Measurements from ENCODE around the gene GPRC5D. TPM values are rescaled to one million over a fixed set of nuclear protein-coding genes. Genes with fewer than 3 reads are reported as not detected.

The GPRC5D gene
- total and polyA plus RNA-seq, 9 of the 15 experiments (the other 6 are each of a cell fraction or from before 2014, with no cell fraction given) = 1.0 to 1.1 TPM; not detected in 7

GRCh38 chr12:12965836-12966235 is 13.9 kb upstream of the GPRC5D start (continued):
- no peak for TF ChIP-seq BRF2 (IDR thresholded peaks at IDR 0.05; ENCODE audit: borderline replicate concordance, insufficient read depth, insufficient read length)
- no peak for TF ChIP-seq MLX (CRISPR knock-in tag; conservative IDR thresholded peaks at IDR 0.05)
- TF ChIP-seq SNAPC5 (CRISPR knock-in tag; IDR thresholded peaks at IDR 0.05) = no peak
- TF ChIP-seq NKRF (IDR thresholded peaks at IDR 0.05; ENCODE audit: borderline replicate concordance) = no peak

- H3K79me2 ChIP-seq (ENCODE audit: control insufficient read depth, insufficient read depth, low read length) = no peaks in the 10 kb centered on the region
- no peak overlapping the region for H3K4me2 ChIP-seq (ENCODE audit: insufficient read depth, low read length)
- H2AFZ ChIP-seq (ENCODE audit: low read depth, low read length) = no peak overlapping the region
- H3K36me3 ChIP-seq (ENCODE audit: control insufficient read depth, insufficient read depth, low read length) = no peaks in the 10 kb centered on the region
- ATAC-seq (no peak), DNase-seq (ENCODE audit: extremely low read depth in 1 of 4, low spot score in 3 of 4) (no peak), FAIRE-seq (no peak)
- H3K9me3 ChIP-seq (replicated peaks; ENCODE audit: control insufficient read depth, insufficient read depth, low read depth, low read length) = no peaks in the 10 kb centered on the region
- intact Hi-C loops (cut with micrococcal nuclease) = no loop called here
- H3K4me1 ChIP-seq (replicated peaks in 1 of 2; ENCODE audit: control insufficient read depth in 2 of 2, insufficient read depth in 2 of 2, low read length in 2 of 2) = no peaks in the 10 kb centered on the region
- in situ Hi-C loops (cut with MboI) = no loop called here
- H3K27me3 ChIP-seq (ENCODE audit: control insufficient read depth in 2 of 2, insufficient read depth in 2 of 2, low read length in 2 of 2) = no peaks in the 10 kb centered on the region
- no peaks in the 10 kb centered on the region for H4K20me1 ChIP-seq (replicated peaks; ENCODE audit: control insufficient read depth, insufficient read depth, low read length)
- ChIA-PET CTCF (ENCODE audit: low intra/inter-chr PET ratio) (no interaction called here), POLR2A (no interaction called here)
- H3K4me3 ChIP-seq = no peak overlapping the region
- no peaks in the 10 kb centered on the region for H3K9me1 ChIP-seq (ENCODE audit: control insufficient read depth, insufficient read depth, low read length)
- 57% methylated on average over 4 of the region's 4 CpGs for WGBS (ENCODE audit: insufficient coverage, low coverage, missing lambda C conversion rate)
- TF ChIP-seq CEBPG (CRISPR knock-in tag; IDR thresholded peaks at IDR 0.05) (no peak), CEBPG (tag; conservative IDR thresholded peaks at IDR 0.05 in 1 of 2, IDR thresholded peaks at IDR 0.05 in 1 of 2) (0 out of 4 replicates have a peak, but pooled peaks of 1 of the 2 experiments have one; percentile 24), HIVEP1 (CRISPR knock-in tag; IDR thresholded peaks at IDR 0.05) (no peak), PKNOX1 (IDR thresholded peaks at IDR 0.05) (no peak), BRD4 (IDR thresholded peaks at IDR 0.05) (no peak), ATF2 (CRISPR knock-in tag; IDR thresholded peaks at IDR 0.05) (no peak)
- no TSS peak for BruUV-seq (replicated peaks)
- H3K9ac ChIP-seq (ENCODE audit: insufficient read depth in 1 of 2, low read depth in 2 of 2, low read length in 2 of 2) = no peak overlapping the region
- no peak overlapping the region for H3K27ac ChIP-seq (ENCODE audit: extremely low read depth, low read depth, low read length)
Measured at GRCh38 chr12:12964255-12964654, 12.3 kb upstream of the GPRC5D start.
